SU-DHL-6 (cell line): ENCODE data around the gene CHCHD3.

Experiments used
- H2AFZ ChIP-seq: fragments of 200-600 bp; sonication (generic); 2 replicates; pipeline ENCODE4 v1.6.1; 2014; ENCODE audit warnings: low read depth, mild to moderate bottlenecking, moderate library complexity, mixed read lengths, antibody characterized with exemption, low read length; ENCODE audit not compliant: severe bottlenecking
- H3F3A ChIP-seq: fragments of 200-600 bp; shearing (Covaris generic); 2 replicates; pipeline ENCODE4 v1.6.0; 2016; ENCODE audit warnings: antibody characterized with exemption, mild to moderate bottlenecking; ENCODE audit not compliant: insufficient read depth
- H3K27ac ChIP-seq: fragments of 200-600 bp; sonication (generic); 2 replicates; pipeline ENCODE4 v1.5.1; 2016; ENCODE audit warnings: low read depth, mild to moderate bottlenecking, low read length, moderate library complexity, mixed read lengths
- H3K27me3 ChIP-seq: fragments of 200-600 bp; sonication (generic), shearing (Covaris generic); 2 replicates; pipeline ENCODE4 v1.6.0; 2014; ENCODE audit warnings: mild to moderate bottlenecking, low read length
- H3K36me3 ChIP-seq: fragments of 200-600 bp; sonication (generic); 2 replicates; pipeline ENCODE4 v1.6.1; 2014; ENCODE audit warnings: mild to moderate bottlenecking, low read length, mixed read lengths
- H3K4me2 ChIP-seq: fragments of 300-600, 200-600 bp; shearing (Covaris generic), sonication (generic); 2 replicates; pipeline ENCODE4 v1.6.0; 2014; ENCODE audit warnings: low read length, low read depth, mild to moderate bottlenecking; ENCODE audit not compliant: poor library complexity, severe bottlenecking
- H3K4me3 ChIP-seq: fragments of 200-600 bp; sonication (generic); 2 replicates; pipeline ENCODE4 v1.5.1; 2014; ENCODE audit warnings: antibody characterized with exemption, low read length, mild to moderate bottlenecking, mixed read lengths; ENCODE audit not compliant: insufficient read depth, poor library complexity, severe bottlenecking
- H3K79me2 ChIP-seq: fragments of 200-600 bp; sonication (generic); 2 replicates; pipeline ENCODE4 v1.6.1; 2014; ENCODE audit warnings: mild to moderate bottlenecking, low read length, moderate library complexity; ENCODE audit not compliant: insufficient read depth
- H3K9ac ChIP-seq: fragments of 200-600 bp; sonication (generic); 2 replicates; pipeline ENCODE4 v1.7.0; 2014; ENCODE audit warnings: mild to moderate bottlenecking, low read length
- H3K9me2 ChIP-seq: fragments of 200-600 bp; sonication (generic); replicated peaks from 2 replicates; pipeline ENCODE4 v1.6.1; 2014; ENCODE audit warnings: low read length; ENCODE audit not compliant: insufficient read depth
- H3K9me3 ChIP-seq: fragments of 200-600 bp; sonication (generic); 2 replicates; pipeline ENCODE4 v1.6.1; 2014; ENCODE audit warnings: low read length, mixed read lengths; ENCODE audit not compliant: insufficient read depth
- H4K20me1 ChIP-seq: fragments of 200-600 bp; sonication (generic); 2 replicates; pipeline ENCODE4 v1.6.1; 2014; ENCODE audit warnings: low read depth, mild to moderate bottlenecking, antibody characterized with exemption, low read length, moderate library complexity, mixed read lengths
- CTCF ChIP-seq: fragments of 200-600 bp; sonication (generic); IDR thresholded peaks from one replicate; pipeline ENCODE4 v1.5.1; 2017; ENCODE audit warnings: antibody characterized with exemption, mild to moderate bottlenecking, low read length, moderate library complexity; ENCODE audit not compliant: insufficient read depth, poor library complexity, severe bottlenecking
- EZH2phosphoT487 ChIP-seq: fragments of 200-600 bp; sonication (generic), shearing (Covaris generic); conservative IDR thresholded peaks from 2 replicates; pipeline ENCODE4 v1.6.1; 2018; ENCODE audit warnings: mild to moderate bottlenecking, antibody characterized with exemption, low read length, moderate library complexity, mixed read lengths

Gene CHCHD3

GRCh38 chr7:132767378-132767777 is 314.5 kb downstream of the CHCHD3 start:
- H3F3A ChIP-seq, result no peaks in the 10 kb centered on the region
- no peak overlapping the region for H2AFZ ChIP-seq
- H3K79me2 ChIP-seq, result no peaks in the 10 kb centered on the region
- H3K27ac ChIP-seq, result no peak overlapping the region
- TF ChIP-seq CTCF, result no peak
- no peak for TF ChIP-seq EZH2phosphoT487
- no peaks in the 10 kb centered on the region for H3K9me2 ChIP-seq
- H4K20me1 ChIP-seq, result no peaks in the 10 kb centered on the region
- no peak overlapping the region for H3K4me3 ChIP-seq
- peaks cover 10% of the 10 kb centered on the region; the same call in 1 of the 2 replicates for H3K9me3 ChIP-seq
- H3K27me3 ChIP-seq, result no peaks in the 10 kb centered on the region
- H3K9ac ChIP-seq, result no peak overlapping the region
- no peaks in the 10 kb centered on the region for H3K36me3 ChIP-seq
- H3K4me2 ChIP-seq, result no peak overlapping the region

DNA sequence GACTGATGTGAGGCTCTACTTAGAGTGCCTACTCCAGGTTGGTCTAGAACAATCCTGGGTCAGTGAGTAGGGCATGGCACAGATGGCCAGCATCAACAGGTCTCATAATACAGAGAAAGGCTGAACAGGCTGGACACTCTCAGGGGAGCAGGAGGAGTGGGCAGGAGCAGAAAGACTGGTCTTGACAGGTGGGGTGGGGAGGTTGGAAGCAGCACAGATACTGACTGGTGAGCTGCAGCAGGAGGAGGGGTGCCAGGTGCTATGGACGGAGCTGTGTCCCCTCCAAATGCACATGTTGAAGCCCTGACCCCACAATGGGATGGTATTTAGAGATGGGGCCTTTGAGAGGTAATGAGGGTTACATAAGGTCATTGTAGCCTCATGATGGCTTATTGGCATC is 315.2 kb downstream of the CHCHD3 start:
- no peaks in the 10 kb centered on the region for H3F3A ChIP-seq
- no peaks in the 10 kb centered on the region for H3K9me2 ChIP-seq
- no peaks in the 10 kb centered on the region for H4K20me1 ChIP-seq
- H2AFZ ChIP-seq, result no peak overlapping the region
- TF ChIP-seq CTCF (no peak), EZH2phosphoT487 (no peak)
- no peak overlapping the region for H3K4me3 ChIP-seq
- no peak overlapping the region for H3K27ac ChIP-seq
- H3K9me3 ChIP-seq, result peaks cover 10% of the 10 kb centered on the region; the same call in 1 of the 2 replicates
- H3K79me2 ChIP-seq, result no peaks in the 10 kb centered on the region
- H3K9ac ChIP-seq, result no peak overlapping the region
- H3K36me3 ChIP-seq, result no peaks in the 10 kb centered on the region
- no peak overlapping the region for H3K4me2 ChIP-seq
- no peaks in the 10 kb centered on the region for H3K27me3 ChIP-seq

GRCh38 chr7:132765861-132766260 is 316.0 kb downstream of the CHCHD3 start:
- Histone ChIP-seq H3K27ac (no peak overlapping the region), H3F3A (no peaks in the 10 kb centered on the region), H3K27me3 (no peaks in the 10 kb centered on the region), H3K9me2 (no peaks in the 10 kb centered on the region), H3K4me2 (no peak overlapping the region), H3K9ac (no peak overlapping the region), H3K9me3 (peaks cover 10% of the 10 kb centered on the region; the same call in 1 of the 2 replicates), H3K36me3 (no peaks in the 10 kb centered on the region), H3K4me3 (no peak overlapping the region), H2AFZ (no peak overlapping the region), H3K79me2 (no peaks in the 10 kb centered on the region), H4K20me1 (no peaks in the 10 kb centered on the region)
- no peak for TF ChIP-seq EZH2phosphoT487
- no peak for TF ChIP-seq CTCF

DNA sequence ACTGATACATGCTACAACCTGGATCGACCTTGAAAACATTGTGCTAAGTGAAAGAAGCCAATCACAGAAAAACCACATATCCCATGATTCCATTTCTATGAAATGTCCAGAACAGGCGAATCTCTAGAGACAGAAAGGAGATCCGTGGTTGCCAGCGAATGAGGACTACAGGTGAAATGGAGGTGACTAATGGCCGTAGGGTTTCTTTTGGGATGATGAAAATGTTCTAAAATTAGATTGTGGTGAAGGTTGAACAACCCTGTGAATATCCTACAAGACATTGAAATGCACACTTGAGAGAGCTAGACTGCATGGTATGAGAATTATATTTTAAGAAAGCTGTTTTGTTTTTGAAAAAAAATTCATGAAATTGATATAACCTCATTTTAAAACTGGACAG is 317.1 kb downstream of the CHCHD3 start:
- Histone ChIP-seq H3F3A (no peaks in the 10 kb centered on the region), H3K27me3 (no peaks in the 10 kb centered on the region), H3K4me2 (no peak overlapping the region), H3K79me2 (no peaks in the 10 kb centered on the region), H3K9me2 (no peaks in the 10 kb centered on the region), H3K36me3 (no peaks in the 10 kb centered on the region), H3K9me3 (peaks cover 10% of the 10 kb centered on the region; the same call in 1 of the 2 replicates), H3K9ac (no peak overlapping the region), H3K4me3 (no peak overlapping the region), H4K20me1 (no peaks in the 10 kb centered on the region), H3K27ac (no peak overlapping the region), H2AFZ (no peak overlapping the region)
- TF ChIP-seq EZH2phosphoT487 (no peak), CTCF (no peak)
